Activated CD4-positive, CD25-positive, alpha-beta regulatory T cell treated with anti-CD3 and anti-CD28 coated beads, Interleukin-2, amount 50 U/mL, for 16 hours (primary cell): ENCODE data around the gene NKIRAS1.
"Not testable (repeated sequence)": the region's sequence is repeated elsewhere in the genome, so short reads cannot be mapped to it uniquely, and the experiment has no call there.

ENCODE experiments used
- DNase-seq: peaks from one replicate; pipeline ENCODE4 v3.0.0-alpha.2; 2020; ENCODE audit warnings: low read depth, low spot score

NKIRAS1 gene

GRCh38 chr3:23904545-23904944 lies 12.2 kb downstream of the NKIRAS1 start:
- DNase-seq, result no peak

- no peak for DNase-seq
These were observed 16.0 kb downstream of the NKIRAS1 start for GRCh38 chr3:23900744-23901143.

GRCh38 chr3:23895181-23895580 lies 21.6 kb downstream of the NKIRAS1 start:
- no peak for DNase-seq

- DNase-seq, result no peak
These were observed 22.3 kb downstream of the NKIRAS1 start for GRCh38 chr3:23894254-23895061.

DNA sequence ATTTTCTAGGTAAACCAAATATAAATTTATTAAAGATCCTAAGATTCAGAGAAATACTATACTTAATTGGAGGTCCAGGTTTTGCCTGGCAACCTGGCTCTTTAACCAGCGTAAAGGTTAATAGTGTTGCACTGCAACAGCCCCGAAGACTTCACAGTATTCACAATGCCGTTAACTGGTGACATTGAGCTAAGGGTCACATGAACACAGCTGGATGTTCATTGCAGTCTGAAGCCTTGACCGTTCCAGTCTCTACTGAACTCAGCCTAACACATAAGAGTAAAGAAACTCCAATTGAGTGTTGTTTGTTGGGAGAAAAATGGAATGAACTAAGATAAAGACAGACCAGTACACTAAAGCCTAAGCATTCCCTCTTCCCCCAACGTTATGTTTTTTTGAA lies 26.8 kb downstream of the NKIRAS1 start:
- DNase-seq, result no peak

- DNase-seq, result no peak
These were observed 27.4 kb downstream of the NKIRAS1 start for GRCh38 chr3:23889386-23889785.

DNA sequence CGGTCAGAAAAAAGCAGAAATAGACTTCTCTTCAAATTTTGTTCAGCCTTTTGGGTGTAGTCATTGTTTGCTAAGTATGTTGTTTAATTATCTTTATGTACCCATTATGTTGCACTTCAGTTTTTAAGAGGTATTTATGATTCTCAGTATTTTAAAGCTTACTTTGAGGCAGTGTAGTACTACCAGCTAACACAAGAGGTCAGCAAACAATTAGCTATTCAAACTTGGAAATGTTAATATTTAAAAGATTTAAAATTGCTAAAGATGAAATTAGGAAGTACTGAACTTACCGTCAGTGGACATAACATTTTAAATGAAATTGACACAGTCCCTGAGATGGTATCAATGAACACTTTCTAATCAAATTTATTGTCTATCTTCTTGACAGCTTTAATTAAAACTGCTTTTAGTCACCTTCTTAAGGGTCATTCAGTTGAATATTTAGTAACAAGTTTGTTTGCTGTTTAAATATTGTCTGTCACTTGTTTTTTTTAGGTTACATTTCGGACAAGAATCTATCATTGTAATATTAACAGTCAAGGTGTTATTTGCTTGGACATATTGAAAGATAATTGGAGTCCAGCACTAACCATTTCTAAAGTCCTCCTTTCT lies 28.1 kb downstream of the NKIRAS1 start:
- no peak for DNase-seq

DNA sequence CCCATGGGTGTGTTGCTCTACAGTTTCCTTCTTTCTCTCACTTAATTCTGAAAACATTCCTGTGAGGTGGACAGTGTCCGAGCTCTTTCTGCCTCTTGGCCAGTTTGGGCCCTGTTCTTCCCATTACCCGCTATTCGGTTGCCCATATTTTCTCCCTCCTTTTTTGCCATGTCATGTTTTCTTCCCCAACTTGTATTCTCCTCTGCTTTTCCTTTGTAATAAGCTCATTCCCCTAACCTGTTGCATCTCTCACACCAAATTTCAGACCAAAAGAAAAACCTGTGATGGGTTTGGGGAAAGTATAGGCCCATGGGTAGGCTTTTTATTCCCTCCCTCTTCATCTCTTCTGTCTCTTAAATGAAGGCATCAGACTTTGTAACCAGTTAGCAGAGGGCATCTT lies 30.5 kb downstream of the NKIRAS1 start:
- DNase-seq, result no peak

- DNase-seq, result no peak
These were observed 31.6 kb downstream of the NKIRAS1 start for GRCh38 chr3:23885210-23885609.

GRCh38 chr3:23884481-23884880 lies 32.3 kb downstream of the NKIRAS1 start:
- DNase-seq, result no peak

- no peak for DNase-seq
These were observed 34.3 kb downstream of the NKIRAS1 start for GRCh38 chr3:23882487-23882918.

DNA sequence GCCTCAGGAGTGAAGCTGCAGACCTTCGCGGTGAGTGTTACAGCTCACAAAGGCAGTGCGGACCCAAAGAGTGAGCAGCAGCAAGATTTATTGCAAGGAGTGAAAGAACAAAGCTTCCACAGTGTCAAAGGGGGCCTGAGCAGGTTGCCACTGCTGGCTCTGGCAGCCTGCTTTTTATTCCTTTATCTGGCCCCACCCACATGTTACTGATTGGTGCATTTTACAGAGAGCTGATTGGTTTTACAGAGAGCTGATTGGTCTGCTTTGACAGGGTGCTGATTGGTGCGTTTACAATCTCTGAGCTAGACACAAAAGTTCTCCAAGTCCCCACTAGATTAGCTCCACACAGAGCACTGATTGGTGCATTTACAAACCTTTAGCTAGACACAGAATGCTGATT lies 34.8 kb downstream of the NKIRAS1 start:
- not testable (repeated sequence) for DNase-seq

- DNase-seq, result no peak
These were observed 36.0 kb downstream of the NKIRAS1 start for GRCh38 chr3:23880703-23881339.

DNA sequence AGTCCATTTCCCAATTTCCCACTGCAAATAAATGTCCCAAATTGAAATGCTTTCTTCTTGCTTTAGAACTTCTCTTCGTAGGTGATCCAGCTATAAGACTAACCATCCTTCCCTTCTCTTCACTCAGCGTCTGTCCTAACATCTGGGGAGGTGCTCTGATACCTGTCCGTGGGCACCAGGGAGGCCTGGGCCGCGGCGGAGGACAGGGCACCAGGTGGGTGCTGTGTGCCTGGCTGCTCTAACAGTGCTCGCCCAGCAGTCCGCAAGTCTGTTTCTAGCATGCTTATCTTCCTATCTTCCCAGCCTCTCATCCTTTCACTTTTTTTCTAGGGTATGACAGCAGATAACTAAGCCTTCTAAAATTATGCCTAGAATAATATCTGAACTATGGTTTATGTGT lies 37.3 kb downstream of the NKIRAS1 start:
- DNase-seq, result no peak

DNA sequence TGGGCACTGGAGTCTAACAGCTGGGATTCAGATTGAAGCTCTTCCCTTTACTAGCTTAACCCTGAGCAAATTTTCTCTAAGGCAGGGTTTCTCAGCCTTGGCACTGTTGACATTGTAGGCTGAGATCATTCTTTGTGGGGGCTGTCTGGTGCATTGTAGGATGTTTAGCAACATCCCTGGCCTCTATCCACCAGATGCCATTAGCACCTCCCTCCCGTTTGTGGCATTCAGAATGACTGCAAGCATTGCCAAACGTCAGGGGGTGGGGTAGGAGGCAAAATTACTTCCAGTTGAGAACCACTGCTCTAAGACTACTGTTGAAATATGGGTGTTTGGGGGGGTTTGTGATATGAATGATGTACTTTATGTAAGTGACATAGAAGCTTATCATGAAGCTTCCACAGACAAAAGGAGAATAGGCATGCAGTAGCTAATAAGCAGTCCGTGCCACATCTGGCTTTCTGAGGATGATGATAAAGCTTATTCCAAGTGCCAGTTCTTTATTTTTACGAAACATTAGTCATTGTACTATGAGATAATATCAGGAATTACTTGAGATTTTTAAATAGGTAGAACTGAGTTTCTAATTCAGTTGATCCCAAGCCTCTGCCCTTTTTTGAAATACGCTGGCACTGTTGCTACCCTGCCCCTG lies 39.3 kb downstream of the NKIRAS1 start:
- no peak for DNase-seq

- no peak for DNase-seq
These were observed 39.9 kb downstream of the NKIRAS1 start for GRCh38 chr3:23876923-23877322.

DNA sequence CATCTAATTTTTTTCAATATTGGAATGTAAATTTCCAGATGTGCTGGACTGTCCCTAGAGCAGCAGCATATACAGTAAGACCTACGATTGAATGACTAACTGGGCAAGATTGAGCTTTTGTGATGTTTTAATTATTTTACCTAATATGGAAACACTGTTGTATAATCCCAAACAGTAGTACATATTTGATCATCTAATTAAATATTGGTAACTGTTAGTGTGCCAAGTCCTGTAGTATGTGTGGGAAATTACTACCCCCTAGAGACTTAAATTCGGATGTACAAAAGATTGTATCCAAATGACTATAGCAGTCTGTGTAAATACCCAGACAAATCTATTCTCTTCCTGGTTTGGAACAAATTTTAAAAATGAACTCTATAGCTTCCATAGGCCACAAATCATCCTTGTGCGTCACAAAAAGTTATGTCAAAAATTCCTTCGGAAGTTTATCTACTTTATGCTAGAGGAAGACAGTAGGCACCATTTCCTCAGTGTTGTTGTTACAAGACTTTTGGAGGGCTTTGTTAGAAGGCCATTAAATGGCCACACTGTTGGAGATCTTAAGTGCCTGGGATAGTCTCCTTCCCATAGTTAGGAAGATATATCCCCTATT lies 41.6 kb downstream of the NKIRAS1 start:
- no peak for DNase-seq

DNA sequence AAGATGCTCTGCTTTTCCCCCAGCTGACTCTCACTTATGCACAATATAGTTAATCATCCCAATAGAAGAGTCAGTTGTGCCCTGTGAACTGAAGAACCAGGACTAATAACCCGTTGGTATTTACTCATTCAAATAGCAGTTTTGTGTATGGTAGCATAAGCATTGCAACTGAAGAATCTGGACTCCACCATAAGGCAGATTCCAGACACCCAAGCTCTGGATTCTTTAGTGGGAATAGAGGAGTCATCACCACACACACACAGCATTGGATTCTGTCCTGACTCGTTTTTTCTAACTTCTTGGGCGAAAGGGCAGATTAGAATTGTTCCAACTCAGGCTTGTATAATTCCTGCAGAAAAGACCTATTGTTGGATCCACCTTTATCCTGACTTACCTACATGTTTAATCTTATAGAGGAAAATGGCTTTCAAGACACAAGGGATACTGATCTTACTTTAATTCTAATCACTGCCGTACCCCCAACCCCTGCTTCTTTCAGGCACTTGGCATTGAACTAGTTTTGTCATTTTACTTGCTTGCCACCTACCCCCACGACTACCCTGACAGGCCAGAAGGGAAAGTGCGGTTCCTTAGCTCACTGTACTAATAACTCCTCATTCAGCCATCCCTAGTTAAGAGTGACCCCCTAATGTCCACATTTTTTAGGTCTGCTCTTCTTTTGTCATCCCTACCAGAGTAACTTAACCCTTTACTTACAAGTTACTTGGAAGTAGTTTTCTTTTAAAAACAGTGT lies 42.3 kb downstream of the NKIRAS1 start:
- no peak for DNase-seq

DNA sequence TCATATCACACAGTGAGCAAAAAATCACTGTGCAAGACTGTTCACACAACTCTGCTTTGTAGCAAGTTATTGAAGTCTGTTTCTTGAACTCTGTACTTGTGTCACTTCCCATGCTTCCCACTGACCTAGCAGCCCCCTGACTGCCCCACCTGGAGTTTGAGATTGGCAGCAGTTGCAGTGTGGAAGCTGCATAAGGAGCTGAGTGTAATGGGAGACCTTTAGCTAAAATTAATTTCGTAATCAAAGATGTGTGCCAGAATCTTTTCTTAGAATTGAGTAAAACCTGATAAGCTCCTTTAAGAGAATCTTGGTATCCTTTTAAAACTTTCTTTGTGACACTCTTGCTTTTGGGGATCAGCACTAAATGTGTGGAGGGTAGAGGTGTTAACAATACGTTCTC lies 42.8 kb downstream of the NKIRAS1 start:
- no peak for DNase-seq

- no peak for DNase-seq
These were observed 44.5 kb downstream of the NKIRAS1 start for GRCh38 chr3:23872330-23872729.

- DNase-seq, result not testable (repeated sequence)
These were observed 45.4 kb downstream of the NKIRAS1 start for GRCh38 chr3:23871361-23871760.
